Liver (tissue), 9 donors: ENCODE measurements around the gene TCTN1. TPM values are rescaled to one million over a fixed set of nuclear protein-coding genes. Genes with fewer than 3 reads are reported as not detected.

Experiments
- DNase-seq: peaks from one replicate; pipeline ENCODE4 v3.0.0-alpha.2; 2017; ENCODE audit warnings: low spot score
- H3K27ac ChIP-seq, 2 donors: one replicate each; pipeline ENCODE4 v1.7.0; 2013; ENCODE audit warnings: inconsistent platforms in 2 of 2, low read length in 2 of 2, control low read depth in 1 of 2, low read depth in 1 of 2, mild to moderate bottlenecking in 1 of 2
- H3K27me3 ChIP-seq, 4 donors: one replicate each; pipeline versions ENCODE4 v1.6.1 to v1.7.0; 2013; ENCODE audit warnings: low read length in 3 of 4, inconsistent platforms in 1 of 4, mild to moderate bottlenecking in 1 of 4, moderate library complexity in 1 of 4; ENCODE audit not compliant: control insufficient read depth in 4 of 4, insufficient read depth in 4 of 4
- H3K36me3 ChIP-seq, 4 donors: one replicate each; pipeline versions ENCODE4 v1.6.1 to v1.7.0; 2013; ENCODE audit warnings: low read length in 3 of 4, mild to moderate bottlenecking in 3 of 4, low read depth in 1 of 4, moderate library complexity in 1 of 4; ENCODE audit not compliant: control insufficient read depth in 4 of 4, insufficient read depth in 3 of 4
- H3K4me1 ChIP-seq, 4 donors: one replicate each; pipeline versions ENCODE4 v1.6.1 to v1.7.0; 2013; ENCODE audit warnings: low read length in 3 of 4, mild to moderate bottlenecking in 3 of 4, moderate library complexity in 1 of 4; ENCODE audit not compliant: control insufficient read depth in 4 of 4, insufficient read depth in 4 of 4
- H3K4me3 ChIP-seq, 3 donors: one replicate each; pipeline versions ENCODE4 v1.6.1 to v1.7.0; 2013; ENCODE audit warnings: low read length in 3 of 3, control low read depth in 1 of 3, low read depth in 1 of 3, mild to moderate bottlenecking in 1 of 3
- H3K9ac ChIP-seq, 2 donors: one replicate each; pipeline ENCODE4 v1.7.0; 2013; ENCODE audit warnings: low read length in 2 of 2, mild to moderate bottlenecking in 2 of 2, moderate library complexity in 2 of 2, control low read depth in 1 of 2, low read depth in 1 of 2
- H3K9me3 ChIP-seq, 4 donors: one replicate each; pipeline versions ENCODE4 v1.6.1 to v1.7.0; 2013; ENCODE audit warnings: low read length in 3 of 4; ENCODE audit not compliant: control insufficient read depth in 4 of 4
- ATF3 ChIP-seq: IDR thresholded peaks from 2 replicates; pipeline ENCODE4 v1.6.1; 2016; ENCODE audit warnings: antibody characterized with exemption
- EGR1 ChIP-seq, 2 donors: IDR thresholded peaks; 2 replicates each; pipeline ENCODE4 v1.6.1; 2016 to 2018; ENCODE audit warnings: antibody characterized with exemption in 2 of 2, low read depth in 2 of 2
- FOXA1 ChIP-seq: IDR thresholded peaks from 2 replicates; pipeline ENCODE4 v1.6.1; 2016; ENCODE audit warnings: antibody characterized with exemption
- FOXA2 ChIP-seq: IDR thresholded peaks from 2 replicates; pipeline ENCODE4 v1.6.1; 2016; ENCODE audit warnings: antibody characterized with exemption
- GABPA ChIP-seq, 2 donors: IDR thresholded peaks in 1 of 2; conservative IDR thresholded peaks in 1 of 2; 2 replicates each; pipeline ENCODE4 v1.6.1; 2016; ENCODE audit warnings: antibody characterized with exemption in 2 of 2, mild to moderate bottlenecking in 1 of 2, moderate library complexity in 1 of 2
- HNF4A ChIP-seq, 2 donors: conservative IDR thresholded peaks; 2 replicates each; pipeline ENCODE4 v1.6.1; 2016; ENCODE audit warnings: antibody characterized with exemption in 2 of 2, mild to moderate bottlenecking in 2 of 2
- HNF4G ChIP-seq: IDR thresholded peaks from 2 replicates; pipeline ENCODE4 v1.6.1; 2016; ENCODE audit warnings: antibody characterized with exemption
- JUND ChIP-seq, 2 donors: IDR thresholded peaks; 2 replicates each; pipeline ENCODE4 v1.6.1; 2016; ENCODE audit warnings: antibody characterized with exemption in 2 of 2
- MAX ChIP-seq: IDR thresholded peaks from 2 replicates; pipeline ENCODE4 v1.6.1; 2016; ENCODE audit warnings: antibody characterized with exemption
- NR2F2 ChIP-seq: IDR thresholded peaks from 2 replicates; pipeline ENCODE4 v1.6.1; 2016; ENCODE audit warnings: antibody characterized with exemption
- RXRA ChIP-seq, 2 donors: IDR thresholded peaks; 2 replicates each; pipeline ENCODE4 v1.6.1; 2017 to 2018; ENCODE audit warnings: antibody characterized with exemption in 2 of 2, mild to moderate bottlenecking in 1 of 2
- SP1 ChIP-seq: IDR thresholded peaks from 2 replicates; pipeline ENCODE4 v1.6.1; 2018; ENCODE audit warnings: antibody characterized with exemption, mild to moderate bottlenecking
- TAF1 ChIP-seq: conservative IDR thresholded peaks from 2 replicates; pipeline ENCODE4 v1.6.1; 2016; ENCODE audit warnings: antibody characterized with exemption, mild to moderate bottlenecking
- YY1 ChIP-seq: IDR thresholded peaks from 2 replicates; pipeline ENCODE4 v1.6.1; 2016; ENCODE audit warnings: antibody characterized with exemption, mild to moderate bottlenecking
- ZBTB33 ChIP-seq: IDR thresholded peaks from 2 replicates; pipeline ENCODE4 v1.6.1; 2016; ENCODE audit warnings: antibody characterized with exemption
- WGBS: extraction: QIAGEN DNeasy Blood & Tissue Kit; methylation state at CpG from one replicate; pipeline ENCODE4 v1.1.7; 2013; 5-methylcytosine and 5-hydroxymethylcytosine counted together
- polyA plus RNA-seq, 2 donors: library from polyadenylated mRNA; stranded (reverse) in 1 of 2; unstranded in 1 of 2; fragments of 200-250 nt in 1 of 2; fragments of >200 nt in 1 of 2; fragmentation: Nextera tagmentation in 1 of 2; extraction: Ambion mirVana in 1 of 2; gene quantifications; one replicate each; pipeline versions ENCODE4 v1.2.1 to v1.2.3, GENCODE V29; 2013 to 2015
- total RNA-seq, 2 donors: library from RNA; depleted of rRNA; stranded (reverse); fragments of >200 nt; gene quantifications; one replicate each; pipeline ENCODE4 v1.2.3, GENCODE V29; 2014
- TF ChIP-seq, protein P1 (sequence below): fragments of 150-350 bp; IDR thresholded peaks from 2 replicates; pipeline ENCODE4 v1.5.1; 2017; ENCODE audit warnings: improper control_type of control experiment, low read depth, low read length; ENCODE audit not compliant: missing input control
- donor health status: healthy.
- donor health status: healthy.
- donor health status: healthy.
- donor health status: healthy.
- donor health status: healthy.

TCTN1 gene
- total and polyA plus RNA-seq, 4 donors, result 6.0 to 12.0 (median 10.9) TPM

DNA sequence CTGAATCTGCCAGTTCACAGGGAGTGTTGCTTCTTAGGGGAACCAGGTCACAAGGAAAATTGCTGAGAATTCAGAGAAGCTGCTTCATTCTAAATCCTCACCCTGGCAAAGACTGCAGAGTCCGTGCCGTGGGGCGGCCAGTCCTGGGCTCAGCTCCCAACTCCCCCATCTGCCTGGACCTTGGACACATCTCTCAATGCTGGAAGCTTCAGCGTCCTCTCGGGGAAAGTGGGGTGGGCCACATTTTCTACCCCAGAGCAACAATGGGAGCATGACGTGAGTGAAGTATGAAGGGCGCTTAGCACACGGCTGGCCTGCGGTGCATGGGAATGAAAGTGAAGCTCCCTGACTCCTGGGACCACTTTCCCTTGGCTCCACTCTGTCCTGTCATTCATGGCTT is 43.8 kb downstream of the TCTN1 start:
- WGBS, result 84% methylated on average over 9 of the region's 9 CpGs
- H3K4me1 ChIP-seq, result no peaks in the 10 kb centered on the region
- no peak overlapping the region for H3K4me3 ChIP-seq
- H3K36me3 ChIP-seq, result no peaks in the 10 kb centered on the region
- no peak for DNase-seq
- H3K27me3 ChIP-seq, result no peaks in the 10 kb centered on the region
- H3K27ac ChIP-seq, result no peak overlapping the region
- TF ChIP-seq RXRA (IDR thresholded peaks at IDR 0.05), result no peak
- no peak overlapping the region for H3K9ac ChIP-seq
- no peaks in the 10 kb centered on the region for H3K9me3 ChIP-seq

GRCh38 chr12:110658242-110658641 is 44.3 kb downstream of the TCTN1 start:
- 83% methylated on average over 9 of the region's 9 CpGs for WGBS
- TF ChIP-seq FOXA2, result no peak
- TF ChIP-seq, protein P1, sequence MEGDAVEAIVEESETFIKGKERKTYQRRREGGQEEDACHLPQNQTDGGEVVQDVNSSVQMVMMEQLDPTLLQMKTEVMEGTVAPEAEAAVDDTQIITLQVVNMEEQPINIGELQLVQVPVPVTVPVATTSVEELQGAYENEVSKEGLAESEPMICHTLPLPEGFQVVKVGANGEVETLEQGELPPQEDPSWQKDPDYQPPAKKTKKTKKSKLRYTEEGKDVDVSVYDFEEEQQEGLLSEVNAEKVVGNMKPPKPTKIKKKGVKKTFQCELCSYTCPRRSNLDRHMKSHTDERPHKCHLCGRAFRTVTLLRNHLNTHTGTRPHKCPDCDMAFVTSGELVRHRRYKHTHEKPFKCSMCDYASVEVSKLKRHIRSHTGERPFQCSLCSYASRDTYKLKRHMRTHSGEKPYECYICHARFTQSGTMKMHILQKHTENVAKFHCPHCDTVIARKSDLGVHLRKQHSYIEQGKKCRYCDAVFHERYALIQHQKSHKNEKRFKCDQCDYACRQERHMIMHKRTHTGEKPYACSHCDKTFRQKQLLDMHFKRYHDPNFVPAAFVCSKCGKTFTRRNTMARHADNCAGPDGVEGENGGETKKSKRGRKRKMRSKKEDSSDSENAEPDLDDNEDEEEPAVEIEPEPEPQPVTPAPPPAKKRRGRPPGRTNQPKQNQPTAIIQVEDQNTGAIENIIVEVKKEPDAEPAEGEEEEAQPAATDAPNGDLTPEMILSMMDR, result no peak
- no peak for TF ChIP-seq SP1
- no peak for TF ChIP-seq HNF4G
- no peak for TF ChIP-seq ZBTB33
- TF ChIP-seq TAF1, result no peak
- TF ChIP-seq JUND (IDR thresholded peaks at IDR 0.05), result no peak
- TF ChIP-seq EGR1 (IDR thresholded peaks at IDR 0.05; ENCODE audit: low read depth in 2 of 2), result no peak
- TF ChIP-seq MAX, result no peak
- Histone ChIP-seq H3K4me3 (no peak overlapping the region), H3K27ac (no peak overlapping the region), H3K4me1 (no peaks in the 10 kb centered on the region), H3K9ac (no peak overlapping the region), H3K9me3 (no peaks in the 10 kb centered on the region), H3K36me3 (no peaks in the 10 kb centered on the region), H3K27me3 (no peaks in the 10 kb centered on the region)
- no peak for DNase-seq

GRCh38 chr12:110658878-110659277 is 44.9 kb downstream of the TCTN1 start:
- no peak for DNase-seq
- WGBS, result 86% methylated on average over 3 of the region's 3 CpGs
- TF ChIP-seq FOXA2, result no peak
- no peak for TF ChIP-seq SP1
- no peak for TF ChIP-seq GABPA (IDR thresholded peaks at IDR 0.05 in 1 of 2, conservative IDR thresholded peaks at IDR 0.05 in 1 of 2)
- no peak for TF ChIP-seq YY1
- no peak for TF ChIP-seq MAX
- TF ChIP-seq, protein P1, result no peak
- no peak for TF ChIP-seq ZBTB33
- no peak for TF ChIP-seq TAF1
- TF ChIP-seq JUND (IDR thresholded peaks at IDR 0.05), result no peak
- no peak for TF ChIP-seq RXRA (IDR thresholded peaks at IDR 0.05)
- TF ChIP-seq HNF4A (conservative IDR thresholded peaks at IDR 0.05), result no peak
- TF ChIP-seq ATF3, result no peak
- no peak for TF ChIP-seq NR2F2
- TF ChIP-seq EGR1 (IDR thresholded peaks at IDR 0.05; ENCODE audit: low read depth in 2 of 2), result no peak
- no peak for TF ChIP-seq FOXA1

More at GRCh38 chr12:110658878-110659277, 44.9 kb downstream of the TCTN1 start:
- H3K36me3 ChIP-seq, result no peaks in the 10 kb centered on the region
- no peak overlapping the region for H3K27ac ChIP-seq
- H3K9me3 ChIP-seq, result no peaks in the 10 kb centered on the region
- no peak overlapping the region for H3K4me3 ChIP-seq
- H3K9ac ChIP-seq, result no peak overlapping the region
- no peaks in the 10 kb centered on the region for H3K27me3 ChIP-seq
- no peaks in the 10 kb centered on the region for H3K4me1 ChIP-seq
